OCI-LY1 (cell line): ENCODE measurements around the gene SSBP2.
A peak's percentile ranks its signal among the peaks of the same experiment; 100 is the strongest.

Experiments
- H2AFZ ChIP-seq: fragments of 200-600 bp; sonication (generic), shearing (Covaris generic); 2 replicates; pipeline ENCODE4 v1.6.0; 2014; ENCODE audit warnings: antibody characterized with exemption, mild to moderate bottlenecking, low read length
- H3F3A ChIP-seq: fragments of 200-600 bp; sonication (generic), shearing (Covaris generic); 2 replicates; pipeline ENCODE4 v1.6.0; 2014; ENCODE audit warnings: mild to moderate bottlenecking, antibody characterized with exemption, low read length, moderate library complexity; ENCODE audit not compliant: insufficient read depth
- H3K27ac ChIP-seq: fragments of 200-600 bp; sonication (generic); 2 replicates; pipeline ENCODE4 v1.5.1; 2014; ENCODE audit warnings: low read length, mixed run types, mild to moderate bottlenecking, low read depth; ENCODE audit not compliant: poor library complexity, severe bottlenecking
- H3K27me3 ChIP-seq: fragments of 200-600 bp; sonication (generic); 2 replicates; pipeline ENCODE4 v1.6.0; 2014; ENCODE audit warnings: antibody characterized with exemption, mild to moderate bottlenecking, low read length, moderate library complexity; ENCODE audit not compliant: insufficient read depth
- H3K36me3 ChIP-seq: fragments of 200-600 bp; sonication (generic); 2 replicates; pipeline ENCODE4 v1.6.1; 2014; ENCODE audit warnings: mild to moderate bottlenecking, antibody characterized with exemption, low read length, moderate library complexity, mixed read lengths; ENCODE audit not compliant: insufficient read depth
- H3K4me1 ChIP-seq: fragments of 200-600 bp; sonication (generic); 2 replicates; pipeline ENCODE4 v1.5.1; 2014; ENCODE audit warnings: mild to moderate bottlenecking, low read length, moderate library complexity; ENCODE audit not compliant: insufficient read depth, severe bottlenecking
- H3K4me2 ChIP-seq: fragments of 200-600 bp; sonication (generic), shearing (Covaris generic); 2 replicates; pipeline ENCODE4 v1.6.1; 2014; ENCODE audit warnings: low read length
- H3K4me3 ChIP-seq: fragments of 200-600 bp; sonication (generic); 2 replicates; pipeline ENCODE4 v1.5.1; 2014; ENCODE audit warnings: low read length, low read depth, mild to moderate bottlenecking, mixed read lengths; ENCODE audit not compliant: poor library complexity, severe bottlenecking
- H3K79me2 ChIP-seq: fragments of 200-600 bp; shearing (Covaris generic); 2 replicates; pipeline ENCODE4 v1.6.1; 2016; ENCODE audit warnings: mixed run types, low read length, mixed read lengths; ENCODE audit not compliant: insufficient read depth
- H3K9ac ChIP-seq: fragments of 200-600 bp; sonication (generic), shearing (Covaris generic); 2 replicates; pipeline ENCODE4 v1.6.1; 2014; ENCODE audit warnings: mild to moderate bottlenecking, low read length, mixed read lengths
- H3K9me2 ChIP-seq: fragments of 200-600 bp; sonication (generic), shearing (Covaris generic); 2 replicates; pipeline ENCODE4 v1.6.1; 2014; ENCODE audit warnings: low read depth, mild to moderate bottlenecking, low read length, mixed read lengths
- H3K9me3 ChIP-seq: fragments of 200-600 bp; shearing (Covaris generic); 2 replicates; pipeline ENCODE4 v1.6.1; 2014; ENCODE audit warnings: low read length, mixed read lengths
- H4K20me1 ChIP-seq: fragments of 200-600 bp; sonication (generic), shearing (Covaris generic); 2 replicates; pipeline ENCODE4 v1.6.0; 2016; ENCODE audit warnings: mild to moderate bottlenecking, low read length; ENCODE audit not compliant: insufficient read depth
- EZH2 ChIP-seq: fragments of 200-600 bp; sonication (generic), shearing (Covaris generic); IDR thresholded peaks from 2 replicates; pipeline ENCODE4 v1.8.0; 2017; ENCODE audit warnings: borderline replicate concordance, mixed run types, mild to moderate bottlenecking, antibody characterized with exemption, low read length, moderate library complexity, mixed read lengths
- TF ChIP-seq, protein P1 (sequence below): fragments of 200-600 bp; sonication (generic), shearing (Covaris generic); IDR thresholded peaks from 2 replicates; pipeline ENCODE4 v1.5.1; 2017; ENCODE audit warnings: mild to moderate bottlenecking, antibody characterized with exemption, low read length, moderate library complexity, mixed read lengths

The SSBP2 gene

GRCh38 chr5:81519217-81519905 lies 231.5 kb downstream of the SSBP2 start:
- no peaks in the 10 kb centered on the region for H3K27me3 ChIP-seq
- H2AFZ ChIP-seq: no peak overlapping the region
- no peaks in the 10 kb centered on the region for H3K9me2 ChIP-seq
- no peaks in the 10 kb centered on the region for H3F3A ChIP-seq
- no peaks in the 10 kb centered on the region for H4K20me1 ChIP-seq
- H3K4me1 ChIP-seq: peaks cover 17% of the 10 kb centered on the region
- peak overlapping the region; percentile 44 for H3K27ac ChIP-seq
- H3K9ac ChIP-seq: no peak overlapping the region
- H3K4me2 ChIP-seq: no peak overlapping the region
- H3K36me3 ChIP-seq: no peaks in the 10 kb centered on the region
- no peak for TF ChIP-seq EZH2
- TF ChIP-seq, protein P1, sequence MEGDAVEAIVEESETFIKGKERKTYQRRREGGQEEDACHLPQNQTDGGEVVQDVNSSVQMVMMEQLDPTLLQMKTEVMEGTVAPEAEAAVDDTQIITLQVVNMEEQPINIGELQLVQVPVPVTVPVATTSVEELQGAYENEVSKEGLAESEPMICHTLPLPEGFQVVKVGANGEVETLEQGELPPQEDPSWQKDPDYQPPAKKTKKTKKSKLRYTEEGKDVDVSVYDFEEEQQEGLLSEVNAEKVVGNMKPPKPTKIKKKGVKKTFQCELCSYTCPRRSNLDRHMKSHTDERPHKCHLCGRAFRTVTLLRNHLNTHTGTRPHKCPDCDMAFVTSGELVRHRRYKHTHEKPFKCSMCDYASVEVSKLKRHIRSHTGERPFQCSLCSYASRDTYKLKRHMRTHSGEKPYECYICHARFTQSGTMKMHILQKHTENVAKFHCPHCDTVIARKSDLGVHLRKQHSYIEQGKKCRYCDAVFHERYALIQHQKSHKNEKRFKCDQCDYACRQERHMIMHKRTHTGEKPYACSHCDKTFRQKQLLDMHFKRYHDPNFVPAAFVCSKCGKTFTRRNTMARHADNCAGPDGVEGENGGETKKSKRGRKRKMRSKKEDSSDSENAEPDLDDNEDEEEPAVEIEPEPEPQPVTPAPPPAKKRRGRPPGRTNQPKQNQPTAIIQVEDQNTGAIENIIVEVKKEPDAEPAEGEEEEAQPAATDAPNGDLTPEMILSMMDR: no peak
- H3K79me2 ChIP-seq: no peaks in the 10 kb centered on the region
- H3K4me3 ChIP-seq: no peak overlapping the region
- H3K9me3 ChIP-seq: no peaks in the 10 kb centered on the region

- no peak overlapping the region for H3K9ac ChIP-seq
- no peaks in the 10 kb centered on the region for H4K20me1 ChIP-seq
- H3K4me3 ChIP-seq: no peak overlapping the region
- H3K4me2 ChIP-seq: no peak overlapping the region
- no peaks in the 10 kb centered on the region for H3K27me3 ChIP-seq
- H3F3A ChIP-seq: no peaks in the 10 kb centered on the region
- no peaks in the 10 kb centered on the region for H3K9me2 ChIP-seq
- peaks cover 17% of the 10 kb centered on the region for H3K4me1 ChIP-seq
- no peaks in the 10 kb centered on the region for H3K9me3 ChIP-seq
- TF ChIP-seq, protein P1: no peak
- TF ChIP-seq EZH2: no peak
- H2AFZ ChIP-seq: no peak overlapping the region
- no peaks in the 10 kb centered on the region for H3K36me3 ChIP-seq
- no peak overlapping the region for H3K27ac ChIP-seq
- no peaks in the 10 kb centered on the region for H3K79me2 ChIP-seq
Observed at GRCh38 chr5:81517462-81517861, 233.4 kb downstream of the SSBP2 start.

DNA sequence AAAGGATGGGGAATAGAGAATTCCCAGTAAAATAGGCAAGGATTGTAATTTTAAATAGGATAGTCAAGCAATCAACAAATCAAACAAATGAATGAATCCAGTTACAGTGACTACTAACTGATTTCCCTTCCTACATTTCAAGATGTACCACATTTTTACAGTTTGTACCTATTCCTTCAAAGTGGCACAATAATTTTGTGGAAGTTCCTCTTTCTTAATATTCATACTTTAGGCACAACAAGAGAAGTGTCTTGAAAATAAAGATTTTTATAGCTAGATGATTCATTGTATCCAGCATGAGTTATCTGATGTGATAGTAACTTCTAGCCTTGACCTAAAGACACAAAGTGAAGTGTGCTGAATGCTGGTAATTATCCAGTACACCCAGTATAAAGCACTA lies 234.8 kb downstream of the SSBP2 start:
- no peak for TF ChIP-seq EZH2
- TF ChIP-seq, protein P1: no peak
- Histone ChIP-seq H2AFZ (no peak overlapping the region), H3F3A (no peaks in the 10 kb centered on the region)

More for the DNA sequence above, 234.8 kb downstream of the SSBP2 start:
- Histone ChIP-seq H3K79me2 (no peaks in the 10 kb centered on the region), H4K20me1 (no peaks in the 10 kb centered on the region), H3K27ac (no peak overlapping the region), H3K4me3 (no peak overlapping the region), H3K9ac (no peak overlapping the region), H3K4me1 (peaks cover 17% of the 10 kb centered on the region), H3K27me3 (no peaks in the 10 kb centered on the region), H3K4me2 (no peak overlapping the region), H3K9me2 (no peaks in the 10 kb centered on the region), H3K36me3 (no peaks in the 10 kb centered on the region), H3K9me3 (no peaks in the 10 kb centered on the region)
